Right kidney (tissue), 9 donors: ENCODE measurements around the gene MMP11.
"Not testable (repeated sequence)": the region's sequence is repeated elsewhere in the genome, so short reads cannot be mapped to it uniquely, and the experiment has no call there.

Experiments used
- DNase-seq: peaks from one replicate; pipeline ENCODE4 v3.0.0-alpha.2; 2016
- long read RNA-seq, 8 donors: transcript quantifications; one replicate each; lab custom pipeline, GENCODE V29; 2026

MMP11 gene, protein sequence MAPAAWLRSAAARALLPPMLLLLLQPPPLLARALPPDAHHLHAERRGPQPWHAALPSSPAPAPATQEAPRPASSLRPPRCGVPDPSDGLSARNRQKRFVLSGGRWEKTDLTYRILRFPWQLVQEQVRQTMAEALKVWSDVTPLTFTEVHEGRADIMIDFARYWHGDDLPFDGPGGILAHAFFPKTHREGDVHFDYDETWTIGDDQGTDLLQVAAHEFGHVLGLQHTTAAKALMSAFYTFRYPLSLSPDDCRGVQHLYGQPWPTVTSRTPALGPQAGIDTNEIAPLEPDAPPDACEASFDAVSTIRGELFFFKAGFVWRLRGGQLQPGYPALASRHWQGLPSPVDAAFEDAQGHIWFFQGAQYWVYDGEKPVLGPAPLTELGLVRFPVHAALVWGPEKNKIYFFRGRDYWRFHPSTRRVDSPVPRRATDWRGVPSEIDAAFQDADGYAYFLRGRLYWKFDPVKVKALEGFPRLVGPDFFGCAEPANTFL
- long read RNA-seq, donor 1, transcript MMP11-201 (8 exons, 2,291 nt) = major isoform, 10 of 10 reads
- long read RNA-seq, donor 1, partial matches to known transcripts = 0 of 10 reads
- long read RNA-seq, donor 1, other reads (novel, unspliced or antisense) = 0 of 10 reads
- long read RNA-seq, donor 2, transcript MMP11-201 (8 exons, 2,291 nt) = major isoform, 9 of 9 reads
- long read RNA-seq, donor 2, partial matches to known transcripts = 0 of 9 reads
- long read RNA-seq, donor 2, other reads (novel, unspliced or antisense) = 0 of 9 reads
- long read RNA-seq, donor 3, partial matches to known transcripts = 0 of 2 reads
- long read RNA-seq, donor 3, other reads (novel, unspliced or antisense) = 0 of 2 reads
- long read RNA-seq, donor 4, partial matches to known transcripts = 0 of 4 reads
- long read RNA-seq, donor 4, other reads (novel, unspliced or antisense) = 0 of 4 reads
- long read RNA-seq, donor 5, transcript MMP11-201 (8 exons, 2,291 nt) = major isoform, 5 of 144 reads
- long read RNA-seq, donor 5, partial matches to known transcripts = 139 of 144 reads
- long read RNA-seq, donor 5, other reads (novel, unspliced or antisense) = 0 of 144 reads
- long read RNA-seq, donor 6, partial matches to known transcripts = 12 of 15 reads
- long read RNA-seq, donor 6, other reads (novel, unspliced or antisense) = 0 of 15 reads
- long read RNA-seq, donor 7, partial matches to known transcripts = 14 of 18 reads
- long read RNA-seq, donor 7, other reads (novel, unspliced or antisense) = 0 of 18 reads
- long read RNA-seq, donor 8, partial matches to known transcripts = 83 of 85 reads
- long read RNA-seq, donor 8, other reads (novel, unspliced or antisense) = 0 of 85 reads

DNA sequence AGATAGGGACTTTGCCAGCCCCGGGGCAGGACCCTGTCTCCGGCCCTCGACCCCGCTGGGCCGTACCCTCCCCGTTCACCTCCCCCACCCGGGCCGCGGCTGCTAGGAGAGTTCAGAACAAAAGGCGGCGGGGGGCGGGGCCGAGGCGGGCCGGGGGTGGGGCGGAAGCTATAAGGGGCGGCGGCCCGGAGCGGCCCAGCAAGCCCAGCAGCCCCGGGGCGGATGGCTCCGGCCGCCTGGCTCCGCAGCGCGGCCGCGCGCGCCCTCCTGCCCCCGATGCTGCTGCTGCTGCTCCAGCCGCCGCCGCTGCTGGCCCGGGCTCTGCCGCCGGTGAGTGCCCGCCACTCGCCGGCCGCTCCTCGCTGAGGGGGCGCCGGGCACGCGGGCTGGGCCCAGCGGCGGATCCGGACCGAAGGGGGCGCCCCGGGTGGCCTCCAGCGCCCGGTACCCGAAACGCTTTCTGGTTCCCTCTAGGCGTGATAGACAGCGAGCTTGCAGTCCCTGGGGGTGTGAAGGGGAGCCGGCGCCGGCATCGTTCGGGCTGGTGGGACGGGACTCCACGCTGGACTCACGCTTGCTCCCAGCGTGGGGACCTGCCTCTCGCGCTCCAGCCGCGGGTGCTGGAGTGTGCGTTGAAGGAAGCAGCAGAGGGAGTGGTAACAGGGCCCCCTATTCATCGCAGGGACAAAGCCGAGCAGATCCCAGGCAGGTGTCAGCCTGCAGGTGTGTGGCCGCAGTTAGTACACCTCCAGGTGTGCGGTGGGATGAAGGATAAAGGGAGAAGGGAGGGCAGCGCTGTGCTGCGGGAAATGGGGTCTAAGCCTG lies at the start of gene MMP11:
MMP11 (plus strand) TSS at position 201 of the 825 bp plus-strand sequence; CDS start at position 223, 22 bp downstream.
- DNase-seq = peak; percentile 72

DNA sequence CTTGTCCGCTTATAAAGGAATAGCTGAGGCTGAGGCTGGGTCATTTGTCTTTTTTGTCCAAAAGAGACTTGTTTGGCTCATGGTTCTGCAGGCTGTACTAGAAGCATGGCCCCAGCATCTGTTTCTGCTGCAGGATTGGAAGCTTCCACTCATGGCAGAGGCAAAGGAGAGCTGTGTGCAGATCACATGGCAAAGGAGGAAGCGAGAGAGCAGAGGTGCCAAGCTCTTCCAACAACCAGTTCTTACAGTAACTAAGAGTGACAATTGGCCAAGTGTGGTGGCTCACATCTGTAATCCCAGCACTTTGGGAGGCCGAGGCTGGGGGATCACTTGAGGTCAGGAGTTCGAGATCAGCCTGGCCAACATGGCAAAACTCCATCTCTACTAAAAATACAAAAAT lies 44.5 kb upstream of the MMP11 start:
- DNase-seq = not testable (repeated sequence)

DNA sequence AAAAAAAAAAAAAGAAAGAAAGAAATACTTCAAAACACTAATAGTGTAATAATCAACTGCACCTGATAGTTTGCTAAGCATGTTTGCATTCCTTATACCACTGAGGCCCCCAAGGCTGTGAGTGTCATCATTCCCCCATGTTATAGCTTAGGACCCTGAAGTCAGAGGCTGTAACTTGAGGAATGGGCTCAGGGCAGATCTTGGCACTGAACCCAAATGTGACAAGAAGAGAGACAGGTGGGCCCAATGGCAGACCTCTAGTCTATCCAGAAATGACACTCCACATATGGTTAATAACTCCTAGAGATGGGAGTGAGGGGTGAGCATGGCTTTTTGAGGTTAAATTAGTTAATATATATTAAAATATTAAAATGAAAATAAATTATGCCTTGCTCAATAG lies 35.0 kb upstream of the MMP11 start:
- no peak for DNase-seq

DNA sequence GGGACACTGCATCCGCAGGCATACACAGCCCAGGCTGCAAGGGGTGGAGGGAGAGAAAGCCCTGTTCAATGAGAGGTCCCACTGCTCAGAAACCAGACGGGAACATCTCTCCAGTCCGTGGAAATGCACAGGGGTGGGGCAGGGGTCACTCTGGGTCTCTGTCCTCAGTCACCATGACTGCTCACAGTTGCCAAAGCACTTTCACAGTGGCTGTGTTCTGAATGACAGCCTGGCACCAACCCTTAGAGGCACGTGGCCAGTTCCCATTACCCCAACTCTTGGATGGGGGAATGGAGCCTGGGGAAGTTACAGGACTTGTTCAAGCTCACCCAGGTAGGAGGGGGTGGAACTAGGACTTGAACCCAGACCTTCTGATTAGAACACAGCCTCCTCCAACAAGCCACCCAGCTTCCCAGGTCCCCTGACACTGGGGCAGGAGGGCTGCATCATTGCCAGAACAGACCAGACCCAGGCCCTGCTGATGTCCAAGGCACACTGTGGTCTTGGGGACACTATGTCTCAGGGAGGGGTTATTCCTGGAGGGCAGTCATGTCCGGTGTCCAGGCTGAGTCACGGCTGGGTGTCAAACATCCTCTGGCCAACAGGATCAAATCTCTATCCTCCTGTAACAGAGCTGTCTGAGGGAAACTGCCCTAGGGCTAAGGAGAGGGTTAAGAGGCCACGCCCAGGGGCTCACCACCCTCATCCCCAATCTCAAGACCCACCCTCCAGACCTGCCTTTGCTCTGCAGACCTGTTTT lies 30.0 kb upstream of the MMP11 start:
- DNase-seq = no peak

DNA sequence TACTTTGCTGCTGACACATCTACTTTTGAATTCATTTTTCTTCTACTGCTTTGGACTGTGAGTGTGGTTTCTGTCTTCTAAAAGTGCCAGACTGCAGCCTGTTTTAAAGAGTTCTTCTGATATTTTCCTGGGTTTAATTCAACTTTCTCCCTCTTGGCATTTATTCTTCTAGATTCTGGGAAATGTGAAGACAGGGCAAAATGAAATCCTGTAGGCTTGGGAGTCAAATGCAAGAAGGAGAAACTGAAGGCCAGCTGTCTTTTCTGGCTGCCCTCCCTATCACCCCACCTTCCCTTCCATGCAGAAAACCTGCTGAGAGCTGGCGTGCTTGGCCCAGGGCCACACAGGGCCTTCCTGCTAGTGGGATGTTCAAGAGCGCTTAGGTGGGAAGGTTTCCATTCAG lies 29.3 kb upstream of the MMP11 start:
- DNase-seq = no peak

DNA sequence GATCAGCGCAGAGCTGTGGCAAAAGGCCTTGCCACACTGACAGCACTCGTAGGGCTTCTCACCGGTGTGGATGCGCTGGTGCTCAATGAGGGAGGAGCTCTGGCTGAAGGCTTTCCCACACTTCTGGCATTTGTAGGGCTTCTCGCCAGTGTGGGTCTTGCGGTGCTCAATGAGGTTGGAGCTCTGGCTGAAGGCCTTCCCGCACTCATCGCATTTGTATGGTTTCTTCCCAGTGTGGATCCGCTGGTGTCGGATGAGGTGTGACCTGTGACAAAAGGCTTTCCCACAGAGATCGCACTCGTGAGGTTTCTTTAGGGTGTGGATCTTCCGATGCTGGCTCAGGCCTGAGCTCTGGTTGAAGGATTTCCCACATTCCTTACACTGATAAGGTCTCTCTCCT lies 28.6 kb upstream of the MMP11 start:
- DNase-seq = no peak

DNA sequence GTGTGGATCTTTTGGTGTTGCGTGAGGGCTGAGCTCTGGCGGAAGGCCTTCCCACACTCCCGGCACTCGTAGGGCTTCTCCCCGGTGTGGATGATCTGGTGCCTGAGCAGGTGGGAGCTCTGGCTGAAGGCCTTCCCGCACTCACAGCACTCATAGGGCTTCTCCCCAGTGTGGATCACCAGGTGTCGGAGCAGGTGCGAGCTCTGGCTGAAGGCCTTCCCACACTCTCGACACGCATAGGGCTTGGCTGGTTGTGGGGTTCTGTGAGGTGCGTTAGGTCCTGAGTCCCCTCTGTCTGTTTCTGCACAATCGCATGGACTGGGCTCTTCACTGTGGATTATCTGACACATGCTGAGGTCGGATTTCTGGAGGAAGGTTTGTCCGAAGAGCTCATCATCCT lies 28.2 kb upstream of the MMP11 start:
- DNase-seq = no peak

DNA sequence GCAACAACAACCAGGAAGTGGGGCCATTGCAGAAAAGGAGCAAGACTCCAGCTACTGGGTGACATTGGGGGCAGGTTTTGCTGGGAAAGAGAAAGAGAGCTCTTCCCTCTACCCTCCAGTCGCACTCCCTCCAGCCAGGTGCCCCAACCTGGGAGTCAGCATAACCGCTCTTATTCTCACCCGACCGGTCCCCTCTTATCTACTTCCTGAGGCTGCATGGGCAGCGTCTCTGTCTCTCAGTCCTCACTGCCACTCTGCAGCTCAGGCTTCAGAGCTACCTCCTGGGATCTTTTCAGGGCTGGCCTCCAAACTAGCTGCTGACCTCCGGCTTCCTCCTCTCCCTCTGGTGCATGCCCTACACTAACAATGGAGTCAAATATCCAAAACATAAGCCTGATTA lies 26.9 kb upstream of the MMP11 start:
- no peak for DNase-seq

DNA sequence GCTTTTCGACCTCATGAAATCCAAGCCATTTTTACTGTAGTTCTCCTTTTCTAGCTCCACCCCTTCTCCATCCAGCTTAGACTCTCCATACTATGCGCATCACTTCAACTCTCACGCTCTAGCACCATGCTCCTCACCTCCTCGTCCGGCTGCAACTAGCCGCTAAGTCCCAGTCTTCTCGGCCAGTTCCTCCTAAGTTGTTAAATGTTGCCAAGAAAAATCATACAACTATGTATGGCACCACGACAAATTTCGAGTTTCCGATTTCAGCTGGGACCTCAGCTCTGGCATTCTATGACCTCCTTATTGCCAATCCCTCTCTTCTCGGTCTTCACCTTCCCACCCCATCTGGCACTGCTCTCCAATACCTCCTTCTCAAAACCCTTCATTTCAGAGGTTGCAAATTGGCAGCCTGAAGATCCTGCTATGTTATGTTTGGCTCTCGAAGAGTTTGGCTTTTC lies 22.8 kb upstream of the MMP11 start:
- no peak for DNase-seq

DNA sequence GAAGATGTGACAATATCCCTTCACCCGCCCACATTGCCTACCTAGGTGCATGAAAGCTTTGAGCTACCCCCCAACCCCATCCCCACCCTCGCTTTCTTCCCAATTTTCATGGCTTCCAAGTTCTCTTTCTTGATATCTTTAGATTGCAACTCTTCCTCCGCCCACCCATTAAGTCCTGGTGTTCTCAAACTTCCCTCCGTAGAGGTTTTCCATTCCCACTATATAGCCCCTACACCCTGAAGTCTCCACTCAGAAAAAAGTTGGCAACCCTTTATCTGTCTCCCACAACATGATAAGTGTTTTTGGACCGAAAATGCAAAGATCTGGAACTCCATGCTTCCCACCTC lies 22.3 kb upstream of the MMP11 start:
- DNase-seq = no peak

DNA sequence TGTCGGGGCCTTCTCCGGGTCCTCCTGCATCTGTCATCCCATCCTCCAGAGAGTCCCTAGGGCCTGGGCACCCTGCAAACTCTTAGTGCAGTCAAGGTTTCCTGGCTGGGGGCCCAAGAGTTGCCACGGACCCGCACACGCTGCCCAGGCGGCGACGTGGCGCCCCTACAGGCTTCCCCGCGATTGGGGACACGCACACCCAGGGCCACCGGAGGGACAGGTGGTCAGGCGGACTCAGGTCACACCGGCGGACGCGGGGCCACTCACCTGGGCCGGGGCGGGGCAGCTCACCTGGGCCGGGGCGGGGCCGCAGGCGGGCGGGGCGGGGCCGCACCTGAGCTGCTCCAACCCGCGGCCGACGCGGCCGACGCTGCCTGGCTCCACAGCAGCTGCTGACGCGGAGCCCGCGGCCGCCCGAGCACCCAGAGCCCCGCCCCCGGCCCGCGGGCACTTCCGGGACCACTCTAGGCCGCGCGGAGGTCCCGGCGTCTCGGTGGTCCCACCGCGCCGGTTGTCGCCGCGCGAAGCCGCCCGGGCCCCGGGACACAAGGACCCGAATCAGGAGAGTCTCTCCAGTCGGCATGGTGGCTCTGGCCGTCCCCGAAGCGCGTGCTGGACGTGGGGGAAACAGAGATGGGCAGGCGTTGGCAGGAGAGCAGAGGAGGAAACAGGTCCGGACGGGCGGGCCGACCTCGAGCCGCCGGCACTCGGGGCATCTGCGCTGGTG lies 21.8 kb upstream of the MMP11 start, which contains the start of gene ZNF70:
ZNF70 (minus strand) TSS at position 399 of the 727 bp plus-strand sequence. CDS start 5,972 bp downstream, outside the sequence.
- DNase-seq = peak; percentile 97

DNA sequence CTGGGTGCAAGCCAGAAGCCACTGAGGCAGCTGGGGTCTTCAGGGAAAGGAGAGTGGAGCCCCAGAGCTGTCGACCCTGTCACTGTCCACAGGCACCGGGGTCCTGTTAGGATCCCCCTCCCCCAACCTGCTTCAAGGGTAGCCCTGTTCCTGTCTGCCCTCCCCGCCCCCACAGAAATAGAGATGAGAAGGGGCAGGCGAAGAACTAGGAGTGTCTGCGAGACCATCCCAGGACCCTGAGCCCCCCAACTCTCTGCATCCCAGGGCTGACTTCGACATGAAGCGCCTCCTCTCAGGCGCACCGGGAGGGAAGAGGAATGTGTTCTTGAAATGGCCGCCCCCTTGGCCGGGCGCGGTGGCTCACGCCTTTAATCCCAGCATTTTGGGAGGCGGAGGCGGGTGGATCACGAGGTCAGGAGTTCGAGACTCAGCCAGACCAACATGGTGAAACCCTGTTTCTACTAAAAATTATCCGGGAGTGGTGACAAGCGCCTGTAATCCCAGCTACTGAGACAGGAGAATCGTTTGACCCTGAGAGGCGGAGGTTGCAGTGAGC lies 21.1 kb upstream of the MMP11 start:
- DNase-seq = no peak

DNA sequence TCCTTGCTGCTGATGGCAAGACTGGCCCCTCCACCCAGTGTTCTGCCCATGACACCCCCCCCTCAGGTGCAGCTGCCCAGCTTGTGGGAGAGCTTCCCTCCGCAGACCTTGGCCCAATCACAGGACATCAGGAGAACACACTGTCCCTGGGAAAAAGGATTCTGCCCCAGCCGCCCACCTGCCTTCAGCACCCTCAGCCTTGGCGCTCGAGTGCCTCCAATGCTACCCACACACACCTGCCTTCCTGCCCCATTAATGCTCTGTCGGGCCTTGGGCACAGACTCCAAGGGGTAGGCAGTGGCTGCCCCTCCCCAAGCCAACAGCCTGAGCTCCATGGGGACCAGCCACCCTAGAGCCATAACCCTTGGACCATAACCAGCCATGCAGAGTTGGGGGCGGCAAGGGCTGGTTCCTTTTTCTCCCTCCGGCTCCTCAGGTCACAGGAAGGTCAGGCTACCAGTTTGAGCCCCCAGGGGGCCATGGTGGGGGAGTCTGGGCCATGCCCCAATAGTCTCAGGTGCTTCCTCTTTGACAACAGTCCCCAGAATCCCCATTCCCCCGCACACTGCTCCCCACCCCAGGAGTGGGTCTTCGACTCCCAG lies 20.5 kb upstream of the MMP11 start:
- no peak for DNase-seq

DNA sequence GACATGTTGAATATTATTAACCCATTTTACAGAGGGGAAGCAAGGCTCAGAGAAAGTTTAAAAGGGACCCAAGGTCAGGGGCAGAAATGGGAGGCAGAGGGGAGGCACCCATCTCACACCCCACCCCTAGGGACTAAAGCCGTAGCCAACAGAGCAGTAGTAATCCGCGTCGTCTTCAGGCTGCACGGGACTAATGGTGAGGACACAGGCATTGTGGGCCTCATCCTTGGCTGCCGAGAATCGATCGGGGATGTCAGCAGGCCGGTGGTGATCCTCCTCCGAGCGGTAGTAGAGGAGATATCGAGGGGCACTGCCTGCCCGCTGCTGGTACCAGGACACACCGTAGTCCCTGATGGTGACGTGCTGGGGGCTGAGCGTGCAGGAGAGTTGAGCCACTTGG lies 19.9 kb upstream of the MMP11 start:
- DNase-seq = no peak

DNA sequence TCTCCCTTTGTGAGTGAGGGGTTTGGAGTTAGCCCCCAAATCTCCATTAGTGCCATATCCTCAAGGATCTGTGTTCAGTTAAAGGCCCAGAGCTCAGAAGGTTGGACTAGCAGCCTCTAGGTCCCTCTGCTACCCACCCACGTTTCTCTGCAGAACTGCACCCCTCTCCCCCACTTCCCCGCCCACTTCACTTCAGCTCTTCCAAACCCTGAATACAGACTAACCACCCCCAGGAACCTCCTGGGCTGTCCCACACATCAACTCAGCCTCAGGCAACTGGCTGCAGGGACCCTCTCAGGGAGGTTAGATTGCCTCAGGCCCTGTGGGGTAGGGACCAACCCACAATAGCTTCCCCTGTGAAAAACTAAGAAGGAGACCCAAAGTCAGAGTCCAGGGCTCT lies 19.3 kb upstream of the MMP11 start:
- no peak for DNase-seq

DNA sequence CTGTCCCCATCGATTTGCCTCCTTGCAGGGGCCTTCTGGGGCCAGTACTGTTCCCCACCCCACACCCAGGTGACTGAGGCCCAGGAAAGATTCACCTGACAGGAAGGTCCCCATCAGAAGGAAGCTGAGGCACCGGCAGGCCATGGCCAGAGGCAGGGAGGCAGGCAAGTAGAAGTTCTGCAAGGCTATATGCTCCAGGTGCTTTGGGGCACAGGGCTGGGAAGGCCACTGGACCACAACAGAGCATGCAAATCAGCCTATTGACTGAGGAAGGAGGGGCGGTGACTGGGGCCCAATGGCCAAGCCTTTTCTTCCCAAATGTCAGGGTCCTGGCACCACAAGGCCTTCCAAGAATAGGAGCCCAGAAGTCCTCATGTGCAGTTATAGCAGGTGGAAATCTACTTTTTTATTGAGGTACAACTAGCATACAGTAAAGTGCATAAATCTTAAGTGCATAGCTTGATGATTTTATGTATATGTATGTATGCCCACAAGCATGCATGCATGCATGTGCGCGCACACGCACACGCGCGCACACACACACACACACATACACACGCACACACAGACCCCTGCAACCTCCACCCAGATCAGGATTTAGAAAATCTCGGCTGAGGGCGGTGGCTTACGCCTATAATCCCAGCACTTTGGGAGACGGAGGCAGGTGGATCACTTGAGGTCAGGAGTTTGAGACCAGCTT lies 18.3 kb upstream of the MMP11 start, which contains the start of gene VPREB3:
VPREB3 (minus strand) TSS at position 206 of the 700 bp plus-strand sequence; CDS start at position 144, 62 bp downstream.
- DNase-seq = no peak

DNA sequence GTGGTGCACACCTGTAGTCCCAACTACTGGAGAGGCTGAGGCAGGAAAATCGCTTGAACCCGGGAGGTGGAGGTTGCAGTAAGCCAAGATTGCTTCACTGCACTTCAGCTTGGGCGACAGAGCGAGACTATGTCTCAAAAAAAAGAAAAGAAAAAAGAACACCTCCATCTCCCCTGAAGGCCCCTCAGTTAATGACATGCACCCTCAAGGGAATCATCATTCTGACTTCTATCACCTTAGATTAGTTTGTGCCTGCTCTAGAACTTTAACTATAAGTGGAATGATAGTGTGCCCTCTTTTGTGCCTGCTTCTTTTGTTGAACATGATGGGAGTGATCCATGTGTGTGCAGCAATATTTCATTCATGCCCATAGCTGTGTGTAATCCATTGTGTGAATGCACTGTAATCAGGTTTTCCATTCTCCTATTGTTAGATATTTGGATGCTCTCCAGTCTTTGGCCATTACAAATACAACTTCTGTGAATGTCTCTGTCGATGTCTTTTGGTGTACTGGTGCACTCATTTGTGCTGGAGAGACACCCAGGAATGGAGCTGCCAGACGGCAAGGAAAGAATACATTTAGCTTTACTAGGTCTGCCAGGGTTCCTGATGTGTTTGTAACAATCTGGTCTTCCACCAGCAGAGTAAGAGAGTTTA lies 17.5 kb upstream of the MMP11 start:
- no peak for DNase-seq

DNA sequence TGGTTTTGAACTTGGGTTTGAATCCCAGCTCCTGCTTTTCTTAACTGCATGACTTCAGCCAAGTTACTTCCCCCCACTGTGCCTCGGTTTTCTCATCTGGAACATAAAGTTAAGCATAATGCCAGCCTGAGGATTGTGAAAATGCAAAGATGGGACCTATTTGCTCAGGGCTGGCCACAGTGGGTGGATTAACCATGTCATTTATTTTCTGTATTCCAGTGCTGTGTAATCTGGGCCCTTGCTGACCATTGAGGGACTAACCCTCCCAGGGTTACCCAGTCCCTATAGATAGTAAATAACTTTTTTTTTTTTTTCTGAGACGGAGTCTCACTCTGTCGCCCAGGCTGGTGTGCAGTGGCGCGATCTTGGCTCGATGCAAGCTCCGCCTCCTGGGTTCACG lies 16.9 kb upstream of the MMP11 start:
- DNase-seq = no peak
